HL-60 (cell line): Measurements from ENCODE around the gene KSR1.

ENCODE experiments used
- GABPA ChIP-seq: IDR thresholded peaks from 2 replicates; pipeline ENCODE4 v1.6.1; 2012; ENCODE audit warnings: low read depth
- POLR2AphosphoS5 ChIP-seq: IDR thresholded peaks from 2 replicates; pipeline ENCODE4 v1.6.1; 2012; ENCODE audit warnings: low read depth
- SPI1 ChIP-seq: IDR thresholded peaks from 2 replicates; pipeline ENCODE4 v1.6.1; 2012; ENCODE audit warnings: low read depth, mild to moderate bottlenecking, borderline replicate concordance
- TF ChIP-seq, protein P1 (sequence below): IDR thresholded peaks from one replicate; pipeline ENCODE4 v1.5.1; 2011; ENCODE audit warnings: low read length, control low read depth, inconsistent platforms; ENCODE audit not compliant: insufficient read depth
- TF ChIP-seq, protein P2 (sequence below): IDR thresholded peaks from 2 replicates; pipeline ENCODE4 v1.6.1; 2012; ENCODE audit warnings: low read depth; ENCODE audit not compliant: insufficient replicate concordance

DNA sequence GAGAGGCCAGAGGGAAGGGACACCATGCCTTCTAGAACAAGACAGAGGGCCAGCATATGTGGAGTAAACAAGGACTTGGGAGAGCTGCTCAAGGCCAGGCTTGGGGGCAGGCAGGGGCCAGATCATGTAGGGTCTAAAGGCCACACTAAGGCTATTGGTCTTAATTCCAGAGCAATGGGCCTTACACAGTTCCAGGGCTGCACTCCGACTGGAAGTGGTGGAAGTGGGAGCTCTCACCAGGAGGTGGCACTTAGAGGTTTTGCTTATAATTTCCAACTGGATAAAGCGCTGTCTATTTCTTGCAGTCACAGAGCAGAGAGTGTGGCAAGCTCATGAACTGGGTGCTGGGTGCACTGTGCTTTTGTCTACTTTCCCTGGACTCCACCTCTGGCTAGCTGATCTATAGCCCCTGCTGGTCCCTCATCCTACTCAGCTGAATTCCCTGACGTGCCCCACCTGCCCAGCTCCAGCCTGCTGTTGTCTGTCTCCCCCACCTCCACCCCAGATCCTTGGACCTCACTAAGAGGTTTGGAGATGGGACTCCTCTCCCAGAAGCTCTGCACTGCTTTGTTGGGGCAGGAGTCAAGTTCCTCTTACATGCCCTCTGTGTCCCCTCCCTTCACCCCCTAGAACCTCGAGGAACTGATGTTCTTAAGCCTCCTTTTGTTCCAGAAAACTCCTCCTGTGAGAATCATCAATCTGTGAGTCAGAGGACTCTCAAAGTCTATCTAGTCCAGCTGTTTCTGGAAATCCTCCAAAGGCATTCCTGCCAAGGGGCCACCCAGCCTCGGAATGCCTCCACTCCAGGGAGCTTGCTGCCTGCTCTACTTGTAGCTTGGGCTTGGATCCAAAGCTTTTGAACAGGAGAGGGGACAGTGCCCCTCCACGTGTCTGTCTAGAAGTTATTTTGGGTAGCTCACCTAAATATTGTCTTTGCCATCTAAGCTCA, 48.1 kb upstream of the KSR1 start:
- TF ChIP-seq, protein P1, sequence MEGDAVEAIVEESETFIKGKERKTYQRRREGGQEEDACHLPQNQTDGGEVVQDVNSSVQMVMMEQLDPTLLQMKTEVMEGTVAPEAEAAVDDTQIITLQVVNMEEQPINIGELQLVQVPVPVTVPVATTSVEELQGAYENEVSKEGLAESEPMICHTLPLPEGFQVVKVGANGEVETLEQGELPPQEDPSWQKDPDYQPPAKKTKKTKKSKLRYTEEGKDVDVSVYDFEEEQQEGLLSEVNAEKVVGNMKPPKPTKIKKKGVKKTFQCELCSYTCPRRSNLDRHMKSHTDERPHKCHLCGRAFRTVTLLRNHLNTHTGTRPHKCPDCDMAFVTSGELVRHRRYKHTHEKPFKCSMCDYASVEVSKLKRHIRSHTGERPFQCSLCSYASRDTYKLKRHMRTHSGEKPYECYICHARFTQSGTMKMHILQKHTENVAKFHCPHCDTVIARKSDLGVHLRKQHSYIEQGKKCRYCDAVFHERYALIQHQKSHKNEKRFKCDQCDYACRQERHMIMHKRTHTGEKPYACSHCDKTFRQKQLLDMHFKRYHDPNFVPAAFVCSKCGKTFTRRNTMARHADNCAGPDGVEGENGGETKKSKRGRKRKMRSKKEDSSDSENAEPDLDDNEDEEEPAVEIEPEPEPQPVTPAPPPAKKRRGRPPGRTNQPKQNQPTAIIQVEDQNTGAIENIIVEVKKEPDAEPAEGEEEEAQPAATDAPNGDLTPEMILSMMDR = no peak
- TF ChIP-seq POLR2AphosphoS5 = no peak
- TF ChIP-seq, protein P2, sequence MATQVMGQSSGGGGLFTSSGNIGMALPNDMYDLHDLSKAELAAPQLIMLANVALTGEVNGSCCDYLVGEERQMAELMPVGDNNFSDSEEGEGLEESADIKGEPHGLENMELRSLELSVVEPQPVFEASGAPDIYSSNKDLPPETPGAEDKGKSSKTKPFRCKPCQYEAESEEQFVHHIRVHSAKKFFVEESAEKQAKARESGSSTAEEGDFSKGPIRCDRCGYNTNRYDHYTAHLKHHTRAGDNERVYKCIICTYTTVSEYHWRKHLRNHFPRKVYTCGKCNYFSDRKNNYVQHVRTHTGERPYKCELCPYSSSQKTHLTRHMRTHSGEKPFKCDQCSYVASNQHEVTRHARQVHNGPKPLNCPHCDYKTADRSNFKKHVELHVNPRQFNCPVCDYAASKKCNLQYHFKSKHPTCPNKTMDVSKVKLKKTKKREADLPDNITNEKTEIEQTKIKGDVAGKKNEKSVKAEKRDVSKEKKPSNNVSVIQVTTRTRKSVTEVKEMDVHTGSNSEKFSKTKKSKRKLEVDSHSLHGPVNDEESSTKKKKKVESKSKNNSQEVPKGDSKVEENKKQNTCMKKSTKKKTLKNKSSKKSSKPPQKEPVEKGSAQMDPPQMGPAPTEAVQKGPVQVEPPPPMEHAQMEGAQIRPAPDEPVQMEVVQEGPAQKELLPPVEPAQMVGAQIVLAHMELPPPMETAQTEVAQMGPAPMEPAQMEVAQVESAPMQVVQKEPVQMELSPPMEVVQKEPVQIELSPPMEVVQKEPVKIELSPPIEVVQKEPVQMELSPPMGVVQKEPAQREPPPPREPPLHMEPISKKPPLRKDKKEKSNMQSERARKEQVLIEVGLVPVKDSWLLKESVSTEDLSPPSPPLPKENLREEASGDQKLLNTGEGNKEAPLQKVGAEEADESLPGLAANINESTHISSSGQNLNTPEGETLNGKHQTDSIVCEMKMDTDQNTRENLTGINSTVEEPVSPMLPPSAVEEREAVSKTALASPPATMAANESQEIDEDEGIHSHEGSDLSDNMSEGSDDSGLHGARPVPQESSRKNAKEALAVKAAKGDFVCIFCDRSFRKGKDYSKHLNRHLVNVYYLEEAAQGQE = no peak
- TF ChIP-seq GABPA = no peak
- TF ChIP-seq SPI1 = no peak
